Measurements from ENCODE around the gene USP15.
A peak's percentile ranks its signal among the peaks of the same experiment; 100 is the strongest.

USP15 gene

GRCh38 chr12:62260733-62261683, 804 bp downstream of the USP15 start (continued):
- TF ChIP-seq ZNF76 (tag by site-specific recombination; IDR thresholded peaks at IDR 0.05; ENCODE audit: borderline replicate concordance, low read depth) = no peak
- no peak for TF ChIP-seq BCL11A (tag by site-specific recombination; IDR thresholded peaks at IDR 0.05; ENCODE audit: low read depth)
- peak; percentile 91 for TF ChIP-seq ZNF335 (tag by site-specific recombination; conservative IDR thresholded peaks at IDR 0.05)
- TF ChIP-seq KLF16 (tag by site-specific recombination; IDR thresholded peaks at IDR 0.05) = no peak

GRCh38 chr12:62261876-62262517, 1.8 kb downstream of the USP15 start:
- no peak for TF ChIP-seq ZNF660 (tag by site-specific recombination; IDR thresholded peaks at IDR 0.05)
- TF ChIP-seq SP7 (tag by site-specific recombination; IDR thresholded peaks at IDR 0.05) = no peak
- no peak for TF ChIP-seq MYNN (tag by site-specific recombination; IDR thresholded peaks at IDR 0.05; ENCODE audit: borderline replicate concordance)
- TF ChIP-seq ZNF37A (tag by site-specific recombination; IDR thresholded peaks at IDR 0.05) = no peak
- no peak for TF ChIP-seq ZNF677 (tag by site-specific recombination; IDR thresholded peaks at IDR 0.05)
- no peak for TF ChIP-seq SCRT1 (tag by site-specific recombination; IDR thresholded peaks at IDR 0.05; ENCODE audit: borderline replicate concordance)
- TF ChIP-seq ZNF248 (tag by site-specific recombination; IDR thresholded peaks at IDR 0.05) = no peak
- no peak for TF ChIP-seq ZNF596 (tag by site-specific recombination; IDR thresholded peaks at IDR 0.05)
- no peak for TF ChIP-seq OVOL3 (tag by site-specific recombination; IDR thresholded peaks at IDR 0.05)
- no peaks in the 10 kb centered on the region for H3K36me3 ChIP-seq (ENCODE audit: control insufficient read depth in 2 of 2, insufficient read depth in 1 of 2, low read length in 2 of 2)
- 0 out of 2 replicates have a peak, but pooled peaks cover 13% of the 10 kb centered on the region for H3K4me1 ChIP-seq (ENCODE audit: control insufficient read depth, insufficient read depth, low read length)
- H3K9me3 ChIP-seq (ENCODE audit: control insufficient read depth, insufficient read depth, low read depth, low read length) = no peaks in the 10 kb centered on the region
- H3K27ac ChIP-seq (ENCODE audit: extremely low read depth, low read depth, low read length) = no peak overlapping the region
- no peak overlapping the region for H3K4me3 ChIP-seq (ENCODE audit: low read depth, low read length)
- CTCF ChIA-PET = no interaction called here
- POLR2A ChIA-PET = no interaction called here

- H3K9me3 ChIP-seq (ENCODE audit: control insufficient read depth, insufficient read depth, low read depth, low read length) = no peaks in the 10 kb centered on the region
- H3K4me1 ChIP-seq (ENCODE audit: control insufficient read depth, insufficient read depth, low read length) = peaks cover 17% of the 10 kb centered on the region; the same call in 1 of the 2 replicates
- no peak overlapping the region for H3K27ac ChIP-seq (ENCODE audit: extremely low read depth, low read depth, low read length)
- no peak overlapping the region for H3K4me3 ChIP-seq (ENCODE audit: low read depth, low read length)
- POLR2A ChIA-PET = no interaction called here
- CTCF ChIA-PET = no interaction called here
- TF ChIP-seq ZNF221 (tag by site-specific recombination; IDR thresholded peaks at IDR 0.05; ENCODE audit: borderline replicate concordance) = no peak
- TF ChIP-seq ZNF623 (tag by site-specific recombination; IDR thresholded peaks at IDR 0.05) = no peak
- TF ChIP-seq ZFHX2 (tag by site-specific recombination; conservative IDR thresholded peaks at IDR 0.05) = no peak
- no peak for TF ChIP-seq ZNF48 (tag by site-specific recombination; IDR thresholded peaks at IDR 0.05)
- no peaks in the 10 kb centered on the region for H3K36me3 ChIP-seq (ENCODE audit: control insufficient read depth in 2 of 2, insufficient read depth in 1 of 2, low read length in 2 of 2)
Measured at GRCh38 chr12:62263232-62263631, 3.0 kb downstream of the USP15 start.

GRCh38 chr12:62263966-62264365, 3.8 kb downstream of the USP15 start:
- Histone ChIP-seq H3K9me3 (ENCODE audit: control insufficient read depth, insufficient read depth, low read depth, low read length) (no peaks in the 10 kb centered on the region), H3K36me3 (ENCODE audit: control insufficient read depth in 2 of 2, insufficient read depth in 1 of 2, low read length in 2 of 2) (no peaks in the 10 kb centered on the region), H3K4me1 (ENCODE audit: control insufficient read depth, insufficient read depth, low read length) (peaks cover 14% of the 10 kb centered on the region; the same call in 1 of the 2 replicates), H3K27ac (ENCODE audit: extremely low read depth, low read depth, low read length) (no peak overlapping the region), H3K4me3 (ENCODE audit: low read depth, low read length) (no peak overlapping the region)
- TF ChIP-seq ZFHX2 (tag by site-specific recombination; conservative IDR thresholded peaks at IDR 0.05) (peak; percentile 25; the same call in 1 of the 2 replicates), BCL6B (tag by site-specific recombination; IDR thresholded peaks at IDR 0.05) (no peak), ZFP41 (tag by site-specific recombination; IDR thresholded peaks at IDR 0.05; ENCODE audit: borderline replicate concordance) (no peak)
- POLR2A ChIA-PET = no interaction called here
- CTCF ChIA-PET = no interaction called here
